H1 (cell line): Measurements from ENCODE around the gene ARHGEF4. TPM values are rescaled to one million over a fixed set of nuclear protein-coding genes. Genes with fewer than 3 reads are reported as not detected.

Experiments used
- CTCF ChIA-PET: fragments of 300-600 bp; sonication (Branson Sonifier 250); formaldehyde crosslinking; loops from one replicate; lab custom pipeline; 2021; ENCODE audit not compliant: partially characterized antibody; lab: Charles Lee
- POLR2A ChIA-PET: fragments of 300-600 bp; sonication (Branson Sonifier 250); formaldehyde crosslinking; loops from one replicate; lab custom pipeline; 2021; ENCODE audit warnings: inconsistent platforms; ENCODE audit not compliant: partially characterized antibody; lab: Charles Lee
- DNase-seq, 2 experiments: peaks; one replicate each; pipeline versions ENCODE4 v3.0.0 to v3.0.0-alpha.2; 2010 to 2022; ENCODE audit warnings: low spot score in 2 of 2, low read depth in 1 of 2, mixed read lengths in 1 of 2
- FAIRE-seq: peaks from 2 replicates; lab custom pipeline; 2011; peaks lifted over from hg19 to GRCh38; lab: Jason Lieb, UNC
- H2AFZ ChIP-seq: 2 replicates; pipeline ENCODE4 v1.8.1; 2012; ENCODE audit warnings: low read length, inconsistent platforms
- H2AK5ac ChIP-seq: 2 replicates; pipeline ENCODE4 v1.6.1; 2013; ENCODE audit warnings: low read depth, low read length
- H2BK120ac ChIP-seq: replicated peaks from 2 replicates; pipeline ENCODE3; 2013; ENCODE audit warnings: low read depth, low read length, inconsistent platforms
- H2BK12ac ChIP-seq: 2 replicates; pipeline ENCODE4 v1.6.1; 2013; ENCODE audit warnings: low read depth, low read length
- H2BK15ac ChIP-seq: 2 replicates; pipeline ENCODE4 v1.6.1; 2013; ENCODE audit warnings: low read length
- H2BK20ac ChIP-seq: 2 replicates; pipeline ENCODE4 v1.6.1; 2013; ENCODE audit warnings: low read length
- H2BK5ac ChIP-seq: 2 replicates; pipeline ENCODE4 v1.6.1; 2013; ENCODE audit warnings: low read depth, low read length
- H3K14ac ChIP-seq: 2 replicates; pipeline ENCODE4 v1.6.1; 2013; ENCODE audit warnings: inconsistent platforms; ENCODE audit not compliant: insufficient read length
- H3K18ac ChIP-seq: 2 replicates; pipeline ENCODE4 v1.6.1; 2013; ENCODE audit warnings: low read length; ENCODE audit errors: extremely low read depth
- H3K23ac ChIP-seq: 2 replicates; pipeline ENCODE4 v1.6.1; 2013; ENCODE audit warnings: inconsistent platforms; ENCODE audit not compliant: insufficient read length
- H3K23me2 ChIP-seq: 2 replicates; pipeline ENCODE4 v1.6.1; 2013; ENCODE audit warnings: low read depth, low read length
- H3K27ac ChIP-seq: 2 replicates; pipeline ENCODE4 v1.6.1; 2011; ENCODE audit warnings: low read depth, low read length, inconsistent platforms
- H3K27me3 ChIP-seq, 4 experiments: replicated peaks in 1 of 4; 1 replicate in 1 of 4; 2 replicates in 3 of 4; pipeline versions ENCODE4 v1.6.1 to v1.8.1; 2011 to 2013; ENCODE audit warnings: low read length in 3 of 4, mild to moderate bottlenecking in 3 of 4, inconsistent platforms in 2 of 4, mixed read lengths in 2 of 4, moderate library complexity in 1 of 4; ENCODE audit not compliant: control insufficient read depth in 3 of 4, insufficient read depth in 3 of 4; ENCODE audit errors: extremely low read depth in 1 of 4
- H3K36me3 ChIP-seq, 4 experiments: 2 replicates each; pipeline versions ENCODE4 v1.6.1 to v1.8.1; 2011 to 2013; ENCODE audit warnings: mild to moderate bottlenecking in 4 of 4, low read length in 3 of 4, moderate library complexity in 2 of 4, control low read depth in 1 of 4, inconsistent platforms in 1 of 4; ENCODE audit not compliant: insufficient read depth in 4 of 4, control insufficient read depth in 2 of 4
- H3K4ac ChIP-seq: replicated peaks from 2 replicates; pipeline ENCODE3; 2013; ENCODE audit warnings: low read length, low read depth, mixed read lengths, inconsistent platforms; ENCODE audit not compliant: insufficient read length
- H3K4me1 ChIP-seq, 4 experiments: replicated peaks in 1 of 4; 1 replicate in 1 of 4; 2 replicates in 3 of 4; pipeline versions ENCODE4 v1.6.1 to v1.8.1; 2011 to 2013; ENCODE audit warnings: low read length in 3 of 4, inconsistent platforms in 2 of 4, mixed read lengths in 1 of 4; ENCODE audit not compliant: insufficient read depth in 4 of 4, control insufficient read depth in 3 of 4
- H3K4me2 ChIP-seq, 2 experiments: 2 replicates each; pipeline versions ENCODE4 v1.6.1 to v1.8.1; 2011 to 2013; ENCODE audit warnings: low read depth in 2 of 2, low read length in 2 of 2, control low read depth in 1 of 2, inconsistent platforms in 1 of 2, mild to moderate bottlenecking in 1 of 2; ENCODE audit not compliant: insufficient read depth in 1 of 2
- H3K4me3 ChIP-seq, 4 experiments: fragments of 200-600, 300-600 bp in 1 of 4; sonication (generic), shearing (Covaris generic), sonication (Bioruptor Twin) in 1 of 4; 2 replicates each; pipeline versions ENCODE4 v1.5.1 to v1.8.1; 2011 to 2016; ENCODE audit warnings: low read length in 4 of 4, low read depth in 3 of 4, control low read depth in 2 of 4, inconsistent platforms in 2 of 4, mild to moderate bottlenecking in 2 of 4, mixed read lengths in 1 of 4, moderate library complexity in 1 of 4; ENCODE audit not compliant: insufficient read depth in 2 of 4; ENCODE audit errors: extremely low read depth in 1 of 4
- H3K56ac ChIP-seq: replicated peaks from 2 replicates; pipeline ENCODE3; 2013; ENCODE audit warnings: low read depth, mild to moderate bottlenecking, mixed read lengths, low read length, inconsistent platforms; ENCODE audit not compliant: insufficient read length
- H3K79me1 ChIP-seq: 2 replicates; pipeline ENCODE4 v1.6.1; 2013; ENCODE audit warnings: low read depth, low read length, control low read depth
- H3K79me2 ChIP-seq, 2 experiments: 2 replicates each; pipeline versions ENCODE4 v1.6.1 to v1.8.1; 2012 to 2013; ENCODE audit warnings: low read length in 2 of 2, mild to moderate bottlenecking in 2 of 2, inconsistent platforms in 1 of 2; ENCODE audit not compliant: insufficient read depth in 2 of 2, control insufficient read depth in 1 of 2
- H3K9ac ChIP-seq, 4 experiments: replicated peaks in 1 of 4; 1 replicate in 1 of 4; 2 replicates in 3 of 4; pipeline versions ENCODE4 v1.6.1 to v1.8.1; 2011 to 2013; ENCODE audit warnings: low read depth in 3 of 4, low read length in 3 of 4, control low read depth in 2 of 4, mild to moderate bottlenecking in 2 of 4, moderate library complexity in 2 of 4, inconsistent platforms in 1 of 4; ENCODE audit errors: extremely low read depth in 1 of 4
- H3K9me3 ChIP-seq, 2 experiments: 2 replicates each; pipeline versions ENCODE4 v1.6.1 to v1.8.1; 2012 to 2013; ENCODE audit warnings: mild to moderate bottlenecking in 2 of 2, moderate library complexity in 2 of 2, control low read depth in 1 of 2, inconsistent platforms in 1 of 2, low read depth in 1 of 2, low read length in 1 of 2, mixed read lengths in 1 of 2; ENCODE audit not compliant: insufficient read depth in 2 of 2
- H4K20me1 ChIP-seq, 2 experiments: replicated peaks in 1 of 2; 2 replicates each; pipeline versions ENCODE3 to v1.8.1; 2011 to 2013; ENCODE audit warnings: inconsistent platforms in 2 of 2, low read length in 2 of 2, mild to moderate bottlenecking in 1 of 2; ENCODE audit not compliant: insufficient read depth in 2 of 2, control insufficient read depth in 1 of 2
- H4K5ac ChIP-seq: 2 replicates; pipeline ENCODE4 v1.6.1; 2013; ENCODE audit warnings: low read length, low read depth, mixed read lengths, inconsistent platforms; ENCODE audit not compliant: insufficient read length
- H4K8ac ChIP-seq: 2 replicates; pipeline ENCODE4 v1.8.0; 2013; ENCODE audit warnings: mild to moderate bottlenecking, moderate library complexity, low read length, inconsistent platforms; ENCODE audit not compliant: insufficient read depth; ENCODE audit errors: extremely low read depth
- H4K91ac ChIP-seq: replicated peaks from 2 replicates; pipeline ENCODE3; 2013; ENCODE audit warnings: low read length, mixed read lengths, inconsistent platforms; ENCODE audit not compliant: insufficient read length
- BACH1 ChIP-seq: IDR thresholded peaks from 2 replicates; pipeline ENCODE4 v1.6.1; 2012; ENCODE audit warnings: low read length, improper control_type of control experiment
- CBX5 ChIP-seq: fragments of 300-800, 300-1000 bp; sonication (generic); IDR thresholded peaks from 2 replicates; pipeline ENCODE4 v1.7.1; 2016; ENCODE audit warnings: antibody characterized with exemption, low read length, low read depth
- CTCF ChIP-seq, 3 experiments: IDR thresholded peaks; 1 replicate in 2 of 3; 2 replicates in 1 of 3; pipeline versions ENCODE4 v1.5.1 to v1.6.1; 2011; ENCODE audit warnings: low read length in 3 of 3, mild to moderate bottlenecking in 3 of 3, inconsistent platforms in 2 of 3, low read depth in 1 of 3, moderate library complexity in 1 of 3; ENCODE audit not compliant: insufficient read depth in 1 of 3; ENCODE audit errors: control extremely low read depth in 1 of 3
- EGR1 ChIP-seq: IDR thresholded peaks from 2 replicates; pipeline ENCODE4 v1.6.1; 2011; ENCODE audit warnings: low read depth, low read length, borderline replicate concordance
- GTF2F1 ChIP-seq: IDR thresholded peaks from 2 replicates; pipeline ENCODE4 v1.6.1; 2012; ENCODE audit warnings: low read depth, low read length, improper control_type of control experiment, borderline replicate concordance
- JUND ChIP-seq: IDR thresholded peaks from 2 replicates; pipeline ENCODE4 v1.6.1; 2011; ENCODE audit warnings: mild to moderate bottlenecking, improper control_type of control experiment, low read length
- MAFK ChIP-seq: IDR thresholded peaks from 2 replicates; pipeline ENCODE4 v1.6.1; 2012; ENCODE audit warnings: low read depth, mild to moderate bottlenecking, improper control_type of control experiment, low read length
- POU5F1 ChIP-seq: IDR thresholded peaks from 2 replicates; pipeline ENCODE4 v1.6.1; 2011; ENCODE audit warnings: low read depth, mild to moderate bottlenecking, low read length, moderate library complexity
- SAP30 ChIP-seq: fragments of 300-600 bp; sonication (generic); IDR thresholded peaks from 2 replicates; pipeline ENCODE4 v1.7.1; 2012; ENCODE audit warnings: low read length, moderate library complexity, mild to moderate bottlenecking, inconsistent platforms; ENCODE audit not compliant: insufficient read depth, insufficient replicate concordance
- SP1 ChIP-seq: IDR thresholded peaks from 2 replicates; pipeline ENCODE4 v1.6.1; 2011; ENCODE audit warnings: low read depth, low read length
- SUZ12 ChIP-seq: fragments of 200-600 bp; sonication (generic); IDR thresholded peaks from 2 replicates; pipeline ENCODE4 v1.6.1; 2012; ENCODE audit warnings: mild to moderate bottlenecking, inconsistent platforms, low read length, moderate library complexity, mixed read lengths
- ZNF274 ChIP-seq: IDR thresholded peaks from 2 replicates; pipeline ENCODE4 v1.7.0; 2012; ENCODE audit warnings: low read length, borderline replicate concordance; ENCODE audit errors: extremely low read depth
- WGBS, 2 experiments: shearing (Covaris generic) in 1 of 2; methylation state at CpG; one replicate each; pipeline versions ENCODE4 v1.1.6 to v1.1.7; 2013 to 2015; ENCODE audit warnings: low lambda C conversion rate in 2 of 2, mixed read lengths in 2 of 2, inconsistent platforms in 1 of 2, low coverage in 1 of 2, missing lambda C conversion rate in 1 of 2; ENCODE audit not compliant: insufficient replicate concordance in 2 of 2, insufficient coverage in 1 of 2, insufficient read length in 1 of 2; ENCODE audit errors: extremely low coverage in 1 of 2, missing lambda C conversion rate in 1 of 2; 5-methylcytosine and 5-hydroxymethylcytosine counted together
- polyA plus RNA-seq, 7 experiments: library from polyadenylated mRNA; depleted of rRNA in 3 of 7; stranded (reverse) in 5 of 7; unstranded in 2 of 7; fragments of >200 nt in 5 of 7; fragments of 200-250 nt in 2 of 7; gene quantifications; 1 replicate in 5 of 7; 2 replicates in 1 of 7; 4 replicates in 1 of 7; pipeline versions ENCODE4 v1.2.1 to v1.2.3, GENCODE V29; 2011 to 2013; ENCODE audit warnings: missing spikeins in 2 of 7, mixed read lengths in 2 of 7
- total RNA-seq: library from RNA; stranded (reverse); fragmentation: NEBNext Ultra II Directional; extraction: Animal tissue kit (Norgen Biotek cat#: 25700); gene quantifications from 2 replicates; pipeline ENCODE4 v1.2.1, GENCODE V29; 2021

ARHGEF4 gene
- total and polyA plus RNA-seq, 2 of the 8 experiments (the other 6 are each of a cell fraction or from before 2014, with no cell fraction given), result 10.6 to 14.6 TPM

GRCh38 chr2:130853391-130853790 lies 16.7 kb downstream of the ARHGEF4 start:
- Histone ChIP-seq H4K91ac (no peak overlapping the region), H2AK5ac (no peak overlapping the region), H2AFZ (no peak overlapping the region), H2BK120ac (no peak overlapping the region), H2BK15ac (no peak overlapping the region), H2BK5ac (no peak overlapping the region; the same call in 1 of the 2 replicates), H3K4me3 (no peak overlapping the region), H3K4ac (no peak overlapping the region), H3K4me1 (no peaks in the 10 kb centered on the region; a peak in 1 of 7 replicates), H3K4me2 (no peak overlapping the region), H3K56ac (no peak overlapping the region), H3K27me3 (no peaks in the 10 kb centered on the region), H2BK20ac (no peak overlapping the region), H2BK12ac (no peak overlapping the region), H3K23me2 (no peaks in the 10 kb centered on the region), H3K36me3 (peaks cover 0 to 2% (median 0%) of the 10 kb centered on the region in 4 experiments; a peak in 1 of 8 replicates), H3K79me2 (no peaks in the 10 kb centered on the region; a peak in 1 of 4 replicates), H4K20me1 (peaks cover 0 to 2% of the 10 kb centered on the region in 2 experiments), H3K79me1 (peaks cover 3% of the 10 kb centered on the region; the same call in 1 of the 2 replicates), H4K8ac (no peak overlapping the region), H3K27ac (no peak overlapping the region), H3K23ac (no peak overlapping the region), H3K9me3 (no peaks in the 10 kb centered on the region), H3K9ac (no peak overlapping the region), H3K14ac (no peak overlapping the region), H3K18ac (no peak overlapping the region), H4K5ac (no peak overlapping the region)
- FAIRE-seq, result no peak
- ChIA-PET CTCF (interaction anchor here (0.8 to 10.4 kb wide), 7 partner anchors 17 to 111 kb away, joined by 3 to 130 read pairs (median 4); no protein-coding TSS in a partner anchor), POLR2A (interaction anchor here (0.7 to 1.5 kb wide), 2 partner anchors 12 to 46 kb away, joined by 3 read pairs; no protein-coding TSS in a partner anchor)
- WGBS, 2 experiments, result 81% methylated on average over 8 of the region's 8 CpGs; no CpG with 5 or more reads in 1 of the 2 experiments
- no peak for DNase-seq
- TF ChIP-seq CTCF (IDR thresholded peaks at IDR 0.05; ENCODE audit: control extremely low read depth in 1 of 3, insufficient read depth in 1 of 3, low read depth in 1 of 3, low read length in 3 of 3) (no peak), ZNF274 (no peak), GTF2F1 (no peak), SUZ12 (no peak), EGR1 (no peak), BACH1 (no peak), POU5F1 (no peak), SAP30 (no peak), CBX5 (no peak), JUND (no peak), MAFK (no peak), SP1 (no peak)
